NCI-H1092 treated with DMSO at 0.1 percent for 48 hours (cell line): ENCODE data around the gene SOX6.
"Not testable (repeated sequence)": the region's sequence is repeated elsewhere in the genome, so short reads cannot be mapped to it uniquely, and the experiment has no call there.

Experiments
- DNase-seq: peaks from one replicate; lab custom pipeline; 2025; lab: John Stamatoyannopoulos, UW

Gene SOX6

DNA sequence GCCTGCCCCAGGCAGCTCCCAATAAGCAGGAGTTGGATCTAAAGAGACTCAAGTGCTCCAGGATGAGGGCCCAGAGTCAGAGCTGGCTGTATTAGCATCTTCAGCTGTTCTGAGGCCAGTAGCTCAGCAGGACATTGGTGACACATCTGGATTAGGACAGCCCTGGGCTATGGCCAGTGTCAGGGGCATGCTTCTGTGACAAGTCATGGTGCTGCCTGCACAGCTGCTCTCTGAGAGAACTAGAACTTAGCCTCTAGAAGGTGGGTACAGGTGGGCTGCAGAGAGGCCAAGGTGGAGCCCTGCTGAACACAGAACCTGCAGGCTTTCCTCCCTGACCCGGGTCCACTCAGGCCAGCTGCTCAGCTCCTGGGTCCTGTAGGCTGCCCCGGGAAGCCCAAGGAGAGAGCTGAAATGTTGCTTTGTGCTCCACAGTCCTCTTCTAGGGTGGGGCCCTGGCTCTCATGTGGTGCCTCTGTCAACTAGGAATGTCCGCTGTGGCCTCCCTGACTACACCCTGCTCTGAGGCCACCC, 426.9 kb downstream of the SOX6 start:
- no peak for DNase-seq

DNA sequence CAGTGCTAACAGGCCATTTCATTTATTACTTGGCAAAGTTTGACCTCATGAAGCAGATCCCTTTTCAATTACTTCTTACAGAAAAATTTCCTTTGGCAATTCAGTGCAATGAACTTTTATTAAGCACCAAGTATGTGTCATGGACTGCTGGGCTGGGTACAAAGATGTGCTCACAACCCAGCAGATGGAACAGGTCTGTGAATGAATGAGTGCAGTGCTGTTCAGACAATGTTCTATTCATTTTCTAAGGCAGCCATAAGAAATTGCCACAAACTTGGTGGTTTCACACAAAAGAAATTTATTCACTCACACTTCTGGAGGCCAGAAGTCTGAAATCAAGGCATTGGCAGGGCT, 428.5 kb downstream of the SOX6 start:
- DNase-seq: no peak

DNA sequence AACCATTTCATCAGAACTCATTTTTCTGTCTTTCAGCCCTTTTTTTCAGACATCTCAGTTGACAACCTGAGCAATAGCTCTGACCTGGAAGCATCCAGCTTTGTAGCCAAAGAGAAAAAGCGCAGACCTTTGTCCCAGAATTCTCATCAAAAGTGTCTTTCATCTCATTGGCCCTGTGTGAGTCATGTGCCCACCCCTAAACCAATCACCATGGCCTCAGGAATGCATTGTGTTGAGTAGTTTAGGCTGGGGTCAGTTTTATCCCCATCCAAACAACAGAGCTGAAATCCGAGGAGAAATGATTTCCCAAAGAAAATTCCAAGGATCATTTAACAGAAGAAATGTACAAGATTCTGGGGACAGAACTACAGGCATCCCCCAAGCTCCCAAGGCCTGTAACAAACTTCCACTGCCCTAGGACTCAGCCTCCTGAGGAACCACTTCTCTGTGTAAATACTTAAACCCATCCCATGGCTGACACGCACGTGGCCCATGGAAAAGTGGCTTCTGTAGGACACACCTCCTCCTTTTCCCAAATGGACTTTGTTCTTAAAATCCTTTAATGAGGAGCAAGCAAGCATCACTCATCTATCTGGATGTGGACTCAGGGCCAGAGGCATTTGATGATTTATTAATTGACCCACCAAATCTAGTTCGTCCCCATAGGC, 429.0 kb downstream of the SOX6 start:
- DNase-seq: no peak

DNA sequence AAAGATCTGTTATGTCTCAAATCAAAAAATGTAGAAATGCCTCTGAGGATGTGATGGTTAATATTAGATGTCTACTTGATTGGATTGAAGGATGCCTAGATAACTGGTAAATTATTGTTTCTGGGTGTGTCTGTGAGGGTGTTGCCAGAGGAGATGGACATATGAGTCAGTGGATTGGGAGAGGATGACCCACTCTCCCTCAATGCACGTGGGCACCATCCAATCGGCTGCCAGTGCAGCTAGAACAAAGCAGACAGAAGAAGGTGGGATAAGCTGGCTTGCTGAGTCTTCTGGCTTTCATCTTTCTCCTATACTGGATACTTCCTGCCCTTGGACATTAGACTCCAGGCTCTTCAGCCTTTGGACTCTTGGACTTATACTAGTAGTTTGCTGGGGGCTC, 430.3 kb downstream of the SOX6 start:
- DNase-seq: no peak

DNA sequence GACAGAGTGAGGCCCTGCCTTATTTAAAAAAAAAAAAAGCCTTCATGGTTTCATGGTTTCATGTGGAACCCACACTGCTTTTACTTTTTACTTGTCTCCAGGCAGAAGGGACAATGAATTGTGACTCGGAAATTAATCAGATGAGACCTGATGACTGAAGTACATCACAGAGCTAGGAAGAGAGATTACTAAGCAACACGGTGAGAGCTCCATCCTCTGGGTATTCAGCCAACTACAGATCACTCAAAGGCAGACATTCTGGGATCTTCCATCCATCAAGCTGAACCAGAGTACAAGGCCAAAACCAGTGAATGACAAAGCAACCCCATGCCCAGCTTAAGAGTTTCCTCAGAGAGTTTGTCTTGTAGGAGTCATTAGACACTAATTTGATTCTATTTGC, 433.2 kb downstream of the SOX6 start:
- peak; percentile 33 for DNase-seq

DNA sequence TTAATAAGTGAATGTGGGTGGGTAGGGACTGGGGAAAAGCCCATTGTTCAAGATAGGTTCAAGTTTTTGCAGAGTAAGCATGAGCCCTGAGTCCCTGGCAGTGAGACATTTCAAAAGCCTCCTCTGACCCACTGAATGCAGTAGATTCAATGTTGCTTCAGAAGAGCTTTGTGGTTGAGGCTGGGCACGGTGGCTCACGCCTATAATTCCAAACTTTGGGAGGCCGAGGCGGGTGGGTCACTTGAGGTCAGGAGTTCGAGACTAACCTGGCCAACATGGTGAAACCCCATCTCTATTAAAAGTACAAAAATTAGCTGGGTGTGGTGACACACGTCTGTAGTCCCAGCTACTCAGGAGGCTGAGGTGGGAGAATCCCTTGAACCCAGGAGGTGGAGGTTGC, 433.6 kb downstream of the SOX6 start:
- DNase-seq: not testable (repeated sequence)

DNA sequence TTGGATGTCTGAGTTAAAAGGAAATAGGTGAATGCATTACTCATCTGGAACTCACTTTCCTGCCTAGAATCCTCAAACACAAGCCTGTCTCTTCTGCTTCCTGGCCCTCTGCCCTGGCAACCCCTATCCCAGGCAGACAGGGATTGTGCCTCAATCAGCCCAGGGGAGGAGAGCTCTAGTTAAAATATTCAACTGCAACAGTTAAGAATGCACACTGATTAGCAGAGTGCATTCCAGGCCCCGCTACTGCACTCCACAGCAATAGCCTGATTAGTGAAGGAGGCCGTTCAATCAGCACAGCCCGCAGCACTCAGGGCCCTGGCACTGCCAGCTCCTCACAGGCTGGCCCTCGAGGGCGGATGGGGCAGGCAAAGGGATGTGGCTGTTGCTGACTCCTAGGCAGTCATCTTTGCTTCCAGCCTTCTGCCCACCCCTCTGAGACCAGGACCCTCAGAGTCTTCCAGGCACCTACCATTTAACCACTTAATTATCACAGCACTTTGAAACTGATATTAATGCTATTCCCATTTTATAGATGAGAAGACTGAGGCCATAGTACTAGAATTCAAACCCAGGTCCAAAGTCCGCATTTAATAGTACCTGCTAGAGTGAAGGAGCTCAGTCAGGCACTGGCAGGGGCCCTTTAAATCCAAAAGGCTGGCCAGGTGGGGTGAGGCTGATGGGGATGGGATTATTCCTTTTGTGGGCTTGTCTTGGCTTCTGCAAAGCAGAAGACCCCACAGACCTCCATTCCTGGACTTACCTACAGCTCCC, 435.3 kb downstream of the SOX6 start:
- no peak for DNase-seq

DNA sequence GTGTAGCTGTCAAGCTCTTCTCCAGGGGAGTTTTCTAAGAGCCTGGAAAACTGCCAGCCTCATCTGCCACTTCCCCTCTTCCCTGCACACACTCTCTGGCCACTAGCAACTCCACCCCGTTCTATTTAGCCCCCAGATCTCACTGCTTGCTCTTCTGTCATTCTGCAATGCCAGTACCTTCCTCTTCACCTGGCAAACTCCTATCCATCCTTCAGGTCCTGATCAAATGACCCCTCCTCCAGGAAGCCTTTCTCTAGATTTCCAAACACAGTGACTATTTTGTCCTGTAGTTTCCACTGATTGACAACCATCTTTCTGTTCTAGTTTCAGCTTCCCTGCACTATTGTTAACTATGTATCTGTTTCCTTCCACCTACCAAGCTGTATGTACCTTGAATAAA, 437.7 kb downstream of the SOX6 start:
- no peak for DNase-seq

DNA sequence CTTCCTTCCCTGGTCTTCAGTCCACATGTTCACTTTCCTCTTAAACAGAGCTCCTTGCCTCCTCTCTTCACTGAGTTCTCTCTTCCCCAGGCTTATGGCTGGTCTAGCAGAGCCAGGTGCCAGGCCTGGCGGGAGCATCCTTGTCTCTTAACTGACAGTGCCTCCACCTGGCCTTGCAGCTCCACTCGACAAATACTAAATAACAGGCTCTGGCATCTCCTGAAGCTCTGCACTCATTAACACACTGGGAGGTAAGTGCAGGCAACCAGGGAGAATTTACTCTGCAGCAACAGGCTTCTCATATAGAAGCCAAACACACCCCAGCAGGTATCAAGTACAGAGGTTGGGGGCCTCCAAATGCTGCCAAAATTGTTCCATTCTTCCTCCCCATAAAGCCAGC, 438.1 kb downstream of the SOX6 start:
- peak; percentile 89 for DNase-seq
